NCI-H1930 (cell line): ENCODE measurements around the gene AKT2.
A peak's percentile ranks its signal among the peaks of the same experiment; 100 is the strongest.

ENCODE experiments used
- DNase-seq, 2 experiments: peaks; one replicate each; lab custom pipeline; 2025; lab: John Stamatoyannopoulos, UW

AKT2 gene

GRCh38 chr19:40300668-40301067 is 15.5 kb upstream of the AKT2 start:
- DNase-seq: no peak

GRCh38 chr19:40298026-40298425 is 12.9 kb upstream of the AKT2 start:
- DNase-seq: no peak

- DNase-seq: no peak
Observed at GRCh38 chr19:40294560-40294959, 9.4 kb upstream of the AKT2 start.

- DNase-seq: no peak
Observed at GRCh38 chr19:40286971-40287421, 1.9 kb upstream of the AKT2 start.

- DNase-seq: no peak
Observed at GRCh38 chr19:40286235-40286970, 1.3 kb upstream of the AKT2 start.

- peak; percentile 100 for DNase-seq
Observed at GRCh38 chr19:40285353-40286234, 449 bp upstream of the AKT2 start.

GRCh38 chr19:40284251-40284500 is 969 bp downstream of the AKT2 start:
- DNase-seq: no peak

GRCh38 chr19:40283414-40284250 is 1.5 kb downstream of the AKT2 start:
- no peak for DNase-seq

GRCh38 chr19:40282920-40283319 is 2.2 kb downstream of the AKT2 start:
- DNase-seq: no peak

GRCh38 chr19:40282209-40282580 is 3.0 kb downstream of the AKT2 start:
- no peak for DNase-seq

- no peak for DNase-seq
Observed at GRCh38 chr19:40281381-40282208, 3.5 kb downstream of the AKT2 start.

GRCh38 chr19:40280608-40281221 is 4.4 kb downstream of the AKT2 start:
- DNase-seq: no peak

GRCh38 chr19:40279761-40280607 is 5.2 kb downstream of the AKT2 start:
- no peak for DNase-seq

GRCh38 chr19:40279120-40279551 is 6.0 kb downstream of the AKT2 start:
- DNase-seq: no peak

- no peak for DNase-seq
Observed at GRCh38 chr19:40278361-40279035, 6.6 kb downstream of the AKT2 start.

- no peak for DNase-seq
Observed at GRCh38 chr19:40277356-40278059, 7.6 kb downstream of the AKT2 start.

GRCh38 chr19:40274585-40275544 is 10.3 kb downstream of the AKT2 start:
- no peak for DNase-seq
